ENCODE results near the gene LRPAP1.
"Not testable (repeated sequence)": the region's sequence is repeated elsewhere in the genome, so short reads cannot be mapped to it uniquely, and the experiment has no call there.

The LRPAP1 gene

DNA sequence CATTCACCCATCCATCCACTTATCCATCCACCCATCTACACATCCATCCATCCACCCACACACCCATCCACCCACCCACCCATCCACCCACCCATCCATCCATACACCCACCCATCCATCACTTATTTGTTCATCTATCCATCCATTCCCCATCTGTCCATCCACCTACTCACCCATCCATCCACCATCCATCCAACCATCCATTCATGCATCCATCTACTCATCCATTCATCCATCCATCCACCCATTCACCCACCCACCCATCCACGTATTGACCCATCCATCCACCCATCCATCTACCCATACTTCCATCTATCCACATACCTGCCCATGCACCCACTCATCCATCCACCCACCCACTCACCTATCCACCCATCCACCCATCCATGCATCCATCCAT, 28.2 kb upstream of the LRPAP1 start:
- DNase-seq (ENCODE audit: low read depth): not testable (repeated sequence)

DNA sequence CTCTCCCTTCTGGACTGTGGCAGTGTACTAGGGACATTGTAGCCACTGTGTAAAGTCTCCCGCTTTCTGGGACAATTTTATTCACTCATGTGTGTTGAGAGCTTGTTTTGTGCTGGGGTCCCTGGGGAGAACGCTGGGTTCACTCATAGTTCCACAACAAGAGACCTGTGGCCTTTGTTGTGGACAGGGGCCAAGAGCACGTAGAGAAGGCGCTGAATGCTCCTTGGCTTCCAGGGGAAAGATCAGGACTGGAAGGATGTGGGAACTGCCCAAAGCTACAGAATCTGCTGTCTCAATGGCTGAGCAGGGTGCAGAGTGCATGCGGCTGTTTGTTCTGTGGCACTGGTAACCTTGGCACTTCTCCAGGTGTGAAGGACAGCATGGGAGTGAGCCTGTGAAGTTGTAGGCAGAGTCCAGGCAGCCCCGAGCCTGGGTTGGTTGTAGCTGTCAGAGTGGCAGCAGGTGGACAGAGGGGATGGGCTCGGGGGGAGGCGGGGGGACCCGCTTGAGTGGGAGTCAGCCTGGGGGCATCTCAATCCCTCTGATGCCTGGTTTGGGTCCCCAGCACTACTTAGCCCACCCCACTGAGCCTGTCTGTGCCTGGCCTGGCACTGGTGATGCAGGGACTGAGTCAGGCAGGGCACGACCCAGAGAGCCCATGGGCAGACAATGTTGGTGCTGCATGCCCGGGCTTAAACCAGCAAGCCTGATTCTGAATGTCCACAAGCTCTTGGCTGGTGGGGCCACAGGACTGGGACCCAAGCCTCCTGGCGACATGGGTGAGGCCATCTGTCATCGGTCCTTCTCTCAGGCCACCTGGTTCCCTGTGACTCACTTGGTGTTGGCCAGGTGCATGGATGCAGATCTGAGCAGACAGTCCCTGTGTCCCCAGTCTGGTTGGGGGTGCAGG, 27.4 kb upstream of the LRPAP1 start:
- not testable (repeated sequence) for DNase-seq (ENCODE audit: low read depth)

DNA sequence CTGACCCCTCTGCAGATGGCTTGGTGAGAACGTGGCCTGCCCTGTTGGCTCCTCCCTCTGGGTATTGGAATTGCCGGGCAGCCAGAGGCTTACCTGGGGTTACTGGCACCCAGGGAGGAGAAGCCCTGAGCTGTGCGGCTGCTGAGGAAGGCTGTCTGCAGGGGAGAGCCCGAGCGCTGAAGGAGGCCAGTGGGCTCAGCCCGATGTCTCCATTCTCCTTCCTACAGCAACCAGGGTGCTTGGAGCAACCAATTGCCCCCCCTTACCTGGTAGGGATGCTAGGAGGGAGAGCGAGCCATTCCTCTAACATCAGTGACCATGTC, 26.3 kb upstream of the LRPAP1 start:
- not testable (repeated sequence) for DNase-seq (ENCODE audit: low read depth)

GRCh38 chr4:3557676-3558513, 25.7 kb upstream of the LRPAP1 start:
- DNase-seq (ENCODE audit: low read depth): not testable (repeated sequence)

GRCh38 chr4:3557088-3557492, 24.9 kb upstream of the LRPAP1 start:
- not testable (repeated sequence) for DNase-seq (ENCODE audit: low read depth)

- not testable (repeated sequence) for DNase-seq (ENCODE audit: low read depth)
Measured at GRCh38 chr4:3556244-3556867, 24.1 kb upstream of the LRPAP1 start.

DNA sequence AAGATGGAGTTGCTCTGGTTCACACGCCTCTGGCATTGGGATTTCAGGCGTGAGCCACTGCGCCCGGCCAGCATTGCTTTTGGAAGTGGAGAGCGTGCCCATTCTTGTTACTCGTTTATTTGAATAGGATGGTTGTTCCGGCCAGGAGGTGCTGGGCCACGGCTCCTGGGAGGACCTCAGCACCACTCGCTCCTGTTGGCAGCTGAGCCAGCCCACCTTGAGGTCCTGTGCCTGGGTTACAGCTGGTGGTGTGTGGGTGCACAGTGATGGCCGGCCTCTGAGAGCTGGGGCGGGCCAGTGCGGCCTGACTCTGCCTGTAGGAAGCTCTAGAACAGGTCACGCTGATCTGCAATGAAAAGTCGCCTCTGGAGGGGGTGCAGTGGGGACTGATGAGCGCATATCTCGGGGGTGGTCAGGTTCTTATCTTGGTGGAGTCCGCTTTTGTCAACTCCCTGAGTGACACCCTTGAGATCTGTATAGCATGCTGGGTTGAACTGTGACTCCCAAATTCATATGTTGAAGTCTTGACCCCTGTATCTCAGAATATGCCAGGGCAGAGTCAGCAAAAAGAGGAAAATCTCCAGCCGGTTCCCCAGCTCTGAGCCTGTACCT, 23.3 kb upstream of the LRPAP1 start:
- DNase-seq (ENCODE audit: low read depth): not testable (repeated sequence)

DNA sequence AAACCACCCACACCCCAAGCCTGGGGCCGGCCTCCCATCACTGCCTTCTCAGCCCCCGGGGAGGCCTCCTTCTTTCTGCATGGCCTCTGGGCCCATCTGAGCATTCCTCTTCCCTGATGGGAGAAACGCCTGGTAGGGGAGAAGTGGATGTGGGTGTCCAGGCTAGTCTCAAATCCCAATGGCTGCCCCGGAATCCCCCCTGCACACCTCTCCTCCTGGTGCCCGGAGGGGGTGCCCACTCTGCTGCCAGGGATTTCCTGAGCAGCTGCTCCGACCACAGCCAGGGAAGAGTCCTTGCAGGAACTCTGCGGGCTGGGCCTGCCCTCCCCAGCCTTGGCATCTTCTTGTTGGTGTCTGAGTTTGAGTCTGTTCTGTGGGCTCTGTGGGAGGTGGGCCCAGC, 19.1 kb upstream of the LRPAP1 start:
- DNase-seq (ENCODE audit: low read depth): not testable (repeated sequence)

DNA sequence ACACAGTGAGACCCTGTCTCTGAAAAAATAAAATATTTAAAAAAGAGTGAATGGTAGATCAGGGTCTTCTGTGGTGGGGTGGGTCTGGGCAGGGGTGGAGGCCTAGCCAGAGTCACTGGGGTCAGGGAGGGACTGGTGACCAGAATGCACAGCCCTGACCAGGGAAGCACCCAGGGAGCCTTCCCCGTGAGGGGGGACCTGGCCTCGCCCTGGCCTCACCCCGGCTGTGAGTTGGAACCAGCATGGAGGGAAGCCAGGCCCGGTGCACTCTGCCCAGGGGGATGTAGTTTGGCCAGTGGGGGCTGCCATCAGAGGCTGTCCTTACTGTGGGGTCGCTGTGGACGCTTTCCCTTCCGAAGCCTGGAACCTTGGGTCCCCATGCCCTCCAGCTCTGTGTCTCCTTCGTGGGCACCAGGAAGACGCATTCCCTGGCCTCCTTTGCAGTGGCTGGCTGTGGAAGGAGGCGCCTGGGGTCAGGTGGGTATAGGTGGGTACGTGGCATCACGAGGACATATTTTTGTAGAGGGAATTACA, 18.6 kb upstream of the LRPAP1 start:
- not testable (repeated sequence) for DNase-seq (ENCODE audit: low read depth)

- DNase-seq (ENCODE audit: low read depth): not testable (repeated sequence)
Measured at GRCh38 chr4:3550041-3550440, 17.8 kb upstream of the LRPAP1 start.

DNA sequence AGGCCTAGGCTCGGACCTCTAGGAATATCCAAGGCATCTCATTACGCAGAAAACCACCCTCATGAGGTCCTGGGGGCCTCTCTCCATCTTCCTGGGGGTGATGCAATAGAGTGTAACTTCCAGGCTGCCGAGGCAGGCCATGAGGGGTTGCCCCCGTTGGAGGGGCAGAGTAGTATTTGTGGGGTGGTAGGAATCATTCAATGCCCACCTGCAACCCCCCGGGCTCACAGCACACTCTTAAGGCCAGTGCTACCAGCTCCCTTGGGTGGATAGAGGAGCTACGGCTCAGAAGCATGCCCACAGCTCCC, 17.4 kb upstream of the LRPAP1 start:
- DNase-seq (ENCODE audit: low read depth): not testable (repeated sequence)

DNA sequence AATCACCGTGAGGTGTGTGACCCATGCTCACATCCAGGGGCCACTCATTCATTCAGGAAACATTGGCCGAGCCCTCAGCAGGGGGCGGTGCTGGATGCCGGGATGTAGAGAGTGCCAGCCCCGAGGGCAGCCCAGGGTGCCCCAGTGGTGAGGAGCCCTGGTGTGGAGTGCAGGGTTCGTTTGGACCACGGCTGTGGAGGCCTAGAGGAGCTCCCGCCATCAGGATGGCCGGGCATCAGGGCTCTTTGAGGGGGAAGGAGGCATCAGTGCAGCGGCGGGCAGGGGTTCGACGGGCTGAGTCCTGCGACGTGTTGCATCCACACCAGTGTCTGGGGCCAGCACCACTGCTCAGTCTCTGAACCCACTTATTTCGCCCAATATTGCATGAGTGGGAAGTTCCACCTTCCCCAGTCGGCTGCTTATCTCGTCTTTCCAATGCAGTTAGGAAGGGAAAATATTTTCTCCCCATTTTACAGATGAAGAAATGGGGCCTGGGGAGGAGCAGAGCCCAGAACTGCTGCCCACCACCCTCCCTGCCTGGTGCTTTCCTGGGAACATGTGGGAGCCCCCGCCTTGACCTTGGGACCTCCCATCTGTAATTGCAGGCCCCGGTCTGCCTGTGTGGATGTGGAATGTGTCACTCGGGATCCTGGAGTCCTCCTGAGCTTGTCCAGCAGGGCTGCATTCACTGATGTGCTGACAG, 16.9 kb upstream of the LRPAP1 start:
- not testable (repeated sequence) for DNase-seq (ENCODE audit: low read depth)

- DNase-seq (ENCODE audit: low read depth): not testable (repeated sequence)
Measured at GRCh38 chr4:3546721-3547120, 14.5 kb upstream of the LRPAP1 start.

DNA sequence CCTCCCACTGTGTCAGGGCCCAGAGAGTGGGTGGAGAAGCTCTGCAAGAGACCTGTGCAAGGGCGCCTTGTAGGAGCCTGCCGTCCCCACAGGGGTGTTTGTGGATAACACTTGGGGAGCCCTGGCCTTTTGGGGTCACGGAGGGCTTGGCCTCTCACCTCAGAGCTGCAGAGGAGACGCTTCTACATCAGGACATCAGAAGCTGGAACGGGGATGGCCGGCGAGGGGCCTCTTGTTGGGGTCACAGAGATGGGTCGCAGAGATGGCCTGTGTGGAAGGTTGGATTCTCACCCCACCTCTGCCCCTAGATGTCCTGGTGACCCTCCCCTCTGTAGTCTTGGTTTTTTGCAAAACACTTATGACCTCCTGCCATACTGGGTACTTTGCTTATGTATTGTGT, 13.1 kb upstream of the LRPAP1 start:
- not testable (repeated sequence) for DNase-seq (ENCODE audit: low read depth)

- DNase-seq (ENCODE audit: low read depth): not testable (repeated sequence)
Measured at GRCh38 chr4:3544259-3545025, 12.2 kb upstream of the LRPAP1 start.

GRCh38 chr4:3543415-3543814, 11.2 kb upstream of the LRPAP1 start:
- DNase-seq (ENCODE audit: low read depth): not testable (repeated sequence)

DNA sequence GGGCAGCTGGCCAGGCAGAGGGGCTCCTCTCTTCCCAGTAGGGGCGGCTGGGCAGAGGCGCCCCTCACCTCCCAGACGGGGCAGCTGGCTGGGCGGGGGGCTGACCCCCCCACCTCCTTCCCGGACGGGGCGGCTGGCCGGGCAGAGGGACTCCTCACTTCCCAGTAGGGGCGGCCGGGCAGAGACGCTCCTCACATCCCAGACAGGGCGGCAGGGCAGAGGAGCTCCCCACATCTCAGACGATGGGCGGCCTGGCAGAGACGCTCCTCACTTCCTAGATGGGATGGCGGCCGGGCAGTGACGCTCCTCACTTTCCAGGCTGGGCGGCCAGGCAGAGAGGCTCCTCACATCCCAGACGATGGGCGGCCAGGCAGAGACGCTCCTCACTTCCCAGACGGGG, 6.7 kb upstream of the LRPAP1 start:
- DNase-seq (ENCODE audit: low read depth): not testable (repeated sequence)

DNA sequence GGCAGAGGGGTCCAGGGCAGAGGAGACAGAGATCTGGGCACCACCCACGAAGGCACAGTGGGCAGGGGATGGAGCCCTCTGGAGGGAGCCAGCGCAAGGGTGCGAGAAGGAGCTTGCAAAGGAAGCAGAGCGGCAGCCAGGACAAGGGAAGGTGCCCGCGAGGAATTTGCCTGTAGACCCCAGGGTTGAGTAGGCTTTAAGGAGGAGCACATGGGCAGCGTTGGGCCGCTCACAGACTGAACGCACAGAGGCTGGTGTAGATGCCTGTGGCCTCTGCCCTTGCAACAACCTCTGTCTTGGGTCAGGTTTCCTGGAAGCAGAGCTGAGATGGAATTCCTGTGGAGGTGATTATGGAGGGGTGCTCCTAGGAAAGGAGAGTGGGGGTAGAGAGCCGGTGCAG, 3.6 kb upstream of the LRPAP1 start:
- DNase-seq (ENCODE audit: low read depth): not testable (repeated sequence)

GRCh38 chr4:3533423-3533820, 1.2 kb upstream of the LRPAP1 start:
- no peak for DNase-seq (ENCODE audit: low read depth)

- DNase-seq (ENCODE audit: low read depth): no peak
Measured at GRCh38 chr4:3532751-3533422, 665 bp upstream of the LRPAP1 start.

Measured in stimulated activated CD8-positive, alpha-beta memory T cell treated with anti-CD3 and anti-CD28 coated beads, Interleukin-12 subunit alpha, Interleukin-12 subunit beta, amount 100 ng/mL, for 4 hours (primary cell).